ENCODE data around the gene DLST. TPM values are rescaled to one million over a fixed set of nuclear protein-coding genes. Genes with fewer than 3 reads are reported as not detected.
A peak's percentile ranks its signal among the peaks of the same experiment; 100 is the strongest.

The DLST gene
- total and polyA plus RNA-seq, 5 donors from 2014 or later = 8.1 to 122 (median 11.6) TPM

DNA sequence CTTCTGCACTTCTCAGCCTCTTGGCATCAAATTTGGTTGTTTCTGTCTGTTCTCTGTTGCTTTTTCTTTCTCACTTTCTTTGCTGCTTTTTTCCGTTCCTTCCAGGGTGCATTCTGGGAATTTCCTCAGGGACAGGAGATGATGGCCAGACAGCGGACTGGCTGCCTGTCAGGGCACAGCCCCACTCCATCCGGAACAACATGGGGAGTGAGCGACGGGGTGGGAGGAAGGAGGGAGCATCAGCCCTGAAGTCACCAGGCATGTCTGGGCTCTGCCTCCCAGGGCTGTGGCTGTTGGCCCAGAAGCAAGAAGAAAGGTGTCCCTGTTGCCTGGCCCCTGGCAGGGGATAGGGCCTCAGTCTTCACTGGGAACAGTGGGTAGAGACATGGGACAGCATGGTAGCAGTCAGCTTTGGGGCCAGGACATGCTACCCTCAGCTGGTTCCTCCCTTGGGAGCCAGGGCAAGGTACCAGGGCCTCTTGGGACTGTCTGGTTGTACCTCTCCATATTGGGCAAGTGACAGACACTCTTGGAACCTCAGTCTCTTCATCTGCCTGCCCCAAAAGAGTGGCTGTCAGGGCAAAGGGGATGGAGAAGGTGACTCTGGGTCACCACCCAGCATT is 65.1 kb downstream of the DLST start:
- Histone ChIP-seq H3K27ac (ENCODE audit: insufficient read depth, low read length, poor library complexity, severe bottlenecking) (no peak overlapping the region), H3K27me3 (ENCODE audit: control insufficient read depth, insufficient read depth, low read length) (no peaks in the 10 kb centered on the region), H3K4me3 (ENCODE audit: low read depth, low read length) (no peak overlapping the region), H3K4me1 (ENCODE audit: control insufficient read depth, insufficient read depth, low read length, poor library complexity, severe bottlenecking) (peaks cover 21% of the 10 kb centered on the region), H3K9me3 (ENCODE audit: control insufficient read depth in 2 of 2, low read length in 2 of 2) (no peaks in the 10 kb centered on the region), H3K36me3 (ENCODE audit: control insufficient read depth, insufficient read depth, low read length) (no peaks in the 10 kb centered on the region)
- H3K4me3 Mint-ChIP-seq = no peak overlapping the region
- peak overlapping the region in 1 of 3 donors; percentile 93 for H3K27ac Mint-ChIP-seq
- no peaks in the 10 kb centered on the region for H3K9me3 Mint-ChIP-seq
- peaks cover 9 to 24% (median 14%) of the 10 kb centered on the region in 4 donors for H3K4me1 Mint-ChIP-seq
- H3K36me3 Mint-ChIP-seq = no peaks in the 10 kb centered on the region
- no peak for ATAC-seq (ENCODE audit: low read depth in 2 of 2)
- peaks cover 6% of the 10 kb centered on the region for H3K27me3 Mint-ChIP-seq
- DNase-seq = no peak

- peaks cover 9 to 16% (median 12%) of the 10 kb centered on the region in 4 donors for H3K4me1 Mint-ChIP-seq
- DNase-seq (no peak), ATAC-seq (ENCODE audit: low read depth in 2 of 2) (no peak)
- Histone ChIP-seq H3K36me3 (ENCODE audit: control insufficient read depth, insufficient read depth, low read length) (no peaks in the 10 kb centered on the region), H3K27me3 (ENCODE audit: control insufficient read depth, insufficient read depth, low read length) (no peaks in the 10 kb centered on the region), H3K4me1 (ENCODE audit: control insufficient read depth, insufficient read depth, low read length, poor library complexity, severe bottlenecking) (peaks cover 13% of the 10 kb centered on the region), H3K9me3 (ENCODE audit: control insufficient read depth in 2 of 2, low read length in 2 of 2) (no peaks in the 10 kb centered on the region), H3K27ac (ENCODE audit: insufficient read depth, low read length, poor library complexity, severe bottlenecking) (no peak overlapping the region), H3K4me3 (ENCODE audit: low read depth, low read length) (no peak overlapping the region)
- peaks cover 7% of the 10 kb centered on the region for H3K27me3 Mint-ChIP-seq
- H3K9me3 Mint-ChIP-seq = no peaks in the 10 kb centered on the region
- H3K36me3 Mint-ChIP-seq = no peaks in the 10 kb centered on the region
- H3K27ac Mint-ChIP-seq = no peak overlapping the region
- no peak overlapping the region for H3K4me3 Mint-ChIP-seq
These were observed 65.9 kb downstream of the DLST start for GRCh38 chr14:74947353-74948227.

GRCh38 chr14:74948228-74949175 is 66.8 kb downstream of the DLST start:
- H3K27ac ChIP-seq (ENCODE audit: insufficient read depth, low read length, poor library complexity, severe bottlenecking) = no peak overlapping the region
- ATAC-seq (ENCODE audit: low read depth in 2 of 2) (no peak), DNase-seq (no peak)
- H3K27me3 ChIP-seq (ENCODE audit: control insufficient read depth, insufficient read depth, low read length) = no peaks in the 10 kb centered on the region
- H3K4me3 ChIP-seq (ENCODE audit: low read depth, low read length) = no peak overlapping the region
- H3K4me1 ChIP-seq (ENCODE audit: control insufficient read depth, insufficient read depth, low read length, poor library complexity, severe bottlenecking) = peaks cover 6% of the 10 kb centered on the region
- H3K4me3 Mint-ChIP-seq = no peak overlapping the region
- H3K27me3 Mint-ChIP-seq = peaks cover 17% of the 10 kb centered on the region
- H3K36me3 Mint-ChIP-seq = no peaks in the 10 kb centered on the region
- H3K9me3 Mint-ChIP-seq = no peaks in the 10 kb centered on the region
- peaks cover 3 to 7% (median 7%) of the 10 kb centered on the region in 4 donors for H3K4me1 Mint-ChIP-seq
- H3K36me3 ChIP-seq (ENCODE audit: control insufficient read depth, insufficient read depth, low read length) = no peaks in the 10 kb centered on the region
- H3K27ac Mint-ChIP-seq = no peak overlapping the region
- no peaks in the 10 kb centered on the region for H3K9me3 ChIP-seq (ENCODE audit: control insufficient read depth in 2 of 2, low read length in 2 of 2)

DNA sequence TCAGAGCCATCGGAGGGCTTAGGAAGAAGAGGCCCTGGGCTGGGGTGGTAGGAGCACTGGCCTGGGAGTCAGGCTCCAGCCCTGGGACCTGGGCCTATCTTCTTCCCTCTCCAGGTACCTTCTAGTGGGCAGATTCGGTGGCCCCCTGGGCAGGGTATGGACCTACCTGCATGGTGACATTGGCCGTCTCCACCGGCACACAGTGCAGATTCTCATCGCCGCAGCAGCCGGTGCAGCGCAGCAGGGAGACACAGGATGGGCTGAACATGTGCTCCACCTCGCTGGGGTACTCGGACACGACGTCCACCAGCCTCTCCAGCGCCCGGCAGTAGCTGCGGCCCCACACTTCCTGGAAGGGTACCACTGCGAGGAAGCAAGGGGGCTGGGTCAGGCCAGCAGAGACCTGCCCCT is 67.5 kb downstream of the DLST start:
- Mint-ChIP-seq H3K9me3 (no peaks in the 10 kb centered on the region), H3K27me3 (peaks cover 19% of the 10 kb centered on the region), H3K4me3 (no peak overlapping the region), H3K4me1 (peaks cover 0 to 6% (median 6%) of the 10 kb centered on the region in 4 donors), H3K36me3 (no peaks in the 10 kb centered on the region), H3K27ac (no peak overlapping the region)
- ATAC-seq (ENCODE audit: low read depth in 2 of 2) = no peak
- H3K9me3 ChIP-seq (ENCODE audit: control insufficient read depth in 2 of 2, low read length in 2 of 2) = no peaks in the 10 kb centered on the region
- H3K27me3 ChIP-seq (ENCODE audit: control insufficient read depth, insufficient read depth, low read length) = no peaks in the 10 kb centered on the region
- no peak overlapping the region for H3K27ac ChIP-seq (ENCODE audit: insufficient read depth, low read length, poor library complexity, severe bottlenecking)
- DNase-seq = no peak
- H3K4me1 ChIP-seq (ENCODE audit: control insufficient read depth, insufficient read depth, low read length, poor library complexity, severe bottlenecking) = peaks cover 6% of the 10 kb centered on the region
- H3K4me3 ChIP-seq (ENCODE audit: low read depth, low read length) = no peak overlapping the region
- H3K36me3 ChIP-seq (ENCODE audit: control insufficient read depth, insufficient read depth, low read length) = no peaks in the 10 kb centered on the region

DNA sequence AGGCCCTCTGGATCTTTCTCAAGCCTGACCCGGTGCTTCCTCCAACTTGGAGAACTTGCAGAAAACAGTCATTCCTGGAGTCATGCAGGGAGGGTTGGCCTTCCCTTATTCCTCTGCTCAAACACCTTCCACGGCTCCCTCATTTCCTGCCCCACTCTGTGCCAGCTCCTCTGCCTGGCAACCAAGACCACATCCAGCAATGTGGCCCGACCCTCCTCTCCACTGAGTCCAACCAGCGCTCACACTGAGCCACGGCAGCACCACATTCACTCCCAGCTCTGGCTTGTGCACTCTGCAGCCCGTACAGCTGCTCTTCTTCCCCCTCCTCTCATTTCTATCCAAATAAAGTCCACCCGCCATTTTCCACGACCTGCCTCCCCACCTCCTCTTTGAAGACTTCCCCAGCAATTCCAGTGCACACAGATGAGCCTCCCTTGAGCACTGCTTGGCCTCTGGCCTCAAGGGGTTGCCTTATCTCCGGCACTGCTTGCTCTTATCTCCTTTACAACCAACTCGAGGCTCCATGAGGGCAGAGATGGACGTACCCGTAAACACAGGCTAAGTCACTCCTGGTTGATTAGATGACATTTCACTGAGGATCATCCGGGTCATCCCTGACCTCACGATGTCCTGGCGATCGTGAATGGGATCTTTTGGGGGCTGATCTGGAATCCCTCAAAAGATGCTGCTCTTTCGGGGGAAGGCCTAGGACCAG is 68.3 kb downstream of the DLST start:
- H3K9me3 Mint-ChIP-seq = no peaks in the 10 kb centered on the region
- DNase-seq (no peak), ATAC-seq (ENCODE audit: low read depth in 2 of 2) (no peak)
- no peak overlapping the region for H3K4me3 ChIP-seq (ENCODE audit: low read depth, low read length)
- H3K27me3 Mint-ChIP-seq = peaks cover 19% of the 10 kb centered on the region
- H3K4me3 Mint-ChIP-seq = no peak overlapping the region
- H3K27ac Mint-ChIP-seq = no peak overlapping the region
- H3K9me3 ChIP-seq (ENCODE audit: control insufficient read depth in 2 of 2, low read length in 2 of 2) = no peaks in the 10 kb centered on the region
- no peaks in the 10 kb centered on the region for H3K36me3 ChIP-seq (ENCODE audit: control insufficient read depth, insufficient read depth, low read length)
- peaks cover 0 to 6% (median 6%) of the 10 kb centered on the region in 4 donors for H3K4me1 Mint-ChIP-seq
- no peaks in the 10 kb centered on the region for H3K36me3 Mint-ChIP-seq
- no peaks in the 10 kb centered on the region for H3K27me3 ChIP-seq (ENCODE audit: control insufficient read depth, insufficient read depth, low read length)
- H3K4me1 ChIP-seq (ENCODE audit: control insufficient read depth, insufficient read depth, low read length, poor library complexity, severe bottlenecking) = peaks cover 9% of the 10 kb centered on the region
- H3K27ac ChIP-seq (ENCODE audit: insufficient read depth, low read length, poor library complexity, severe bottlenecking) = no peak overlapping the region

GRCh38 chr14:74950795-74951442 is 69.2 kb downstream of the DLST start:
- no peak for DNase-seq
- no peaks in the 10 kb centered on the region for H3K36me3 Mint-ChIP-seq
- ATAC-seq (ENCODE audit: low read depth in 2 of 2) = no peak
- Histone ChIP-seq H3K9me3 (ENCODE audit: control insufficient read depth in 2 of 2, low read length in 2 of 2) (no peaks in the 10 kb centered on the region), H3K27ac (ENCODE audit: insufficient read depth, low read length, poor library complexity, severe bottlenecking) (no peak overlapping the region), H3K4me3 (ENCODE audit: low read depth, low read length) (no peak overlapping the region), H3K36me3 (ENCODE audit: control insufficient read depth, insufficient read depth, low read length) (no peaks in the 10 kb centered on the region), H3K4me1 (ENCODE audit: control insufficient read depth, insufficient read depth, low read length, poor library complexity, severe bottlenecking) (peaks cover 17% of the 10 kb centered on the region), H3K27me3 (ENCODE audit: control insufficient read depth, insufficient read depth, low read length) (no peaks in the 10 kb centered on the region)
- peaks cover 0 to 6% (median 6%) of the 10 kb centered on the region in 4 donors for H3K4me1 Mint-ChIP-seq
- H3K9me3 Mint-ChIP-seq = no peaks in the 10 kb centered on the region
- H3K27ac Mint-ChIP-seq = peak overlapping the region in 1 of 3 donors; percentile 66
- H3K27me3 Mint-ChIP-seq = peaks cover 19% of the 10 kb centered on the region
- no peak overlapping the region for H3K4me3 Mint-ChIP-seq

Measured in CD4-positive, CD25-positive, alpha-beta regulatory T cell (primary cell).